Epithelial cell of prostate (primary cell): Measurements from ENCODE around the gene PNRC1.
"Not testable (repeated sequence)": the region's sequence is repeated elsewhere in the genome, so short reads cannot be mapped to it uniquely, and the experiment has no call there.

Source experiments
- DNase-seq: peaks from one replicate; pipeline ENCODE4 v3.0.0-alpha.2; 2011; ENCODE audit warnings: low read depth, low spot score
- H3K27ac ChIP-seq: fragments of 450-650 bp; 2 replicates; pipeline ENCODE4 v1.5.1; 2017; ENCODE audit warnings: mild to moderate bottlenecking

PNRC1 gene

GRCh38 chr6:89057759-89058158 lies 22.8 kb upstream of the PNRC1 start:
- DNase-seq = no peak
- no peak overlapping the region for H3K27ac ChIP-seq

- DNase-seq = no peak
- no peak overlapping the region for H3K27ac ChIP-seq
Measured at GRCh38 chr6:89058627-89059026, 21.9 kb upstream of the PNRC1 start.

- DNase-seq = no peak
- no peak overlapping the region for H3K27ac ChIP-seq
Measured at GRCh38 chr6:89059227-89059626, 21.3 kb upstream of the PNRC1 start.

- no peak for DNase-seq
- H3K27ac ChIP-seq = no peak overlapping the region
Measured at GRCh38 chr6:89063881-89064280, 16.7 kb upstream of the PNRC1 start.

- not testable (repeated sequence) for H3K27ac ChIP-seq, DNase-seq
Measured at GRCh38 chr6:89064931-89065330, 15.6 kb upstream of the PNRC1 start.

- H3K27ac ChIP-seq, DNase-seq: not testable (repeated sequence)
Measured at GRCh38 chr6:89066121-89066520, 14.4 kb upstream of the PNRC1 start.

GRCh38 chr6:89066940-89067646 lies 13.5 kb upstream of the PNRC1 start:
- DNase-seq = no peak

GRCh38 chr6:89067796-89068195 lies 12.8 kb upstream of the PNRC1 start:
- no peak overlapping the region for H3K27ac ChIP-seq
- DNase-seq = peak; percentile 46

More at GRCh38 chr6:89066940-89067646, 13.5 kb upstream of the PNRC1 start:
- no peak overlapping the region for H3K27ac ChIP-seq

GRCh38 chr6:89068695-89069094 lies 11.9 kb upstream of the PNRC1 start:
- DNase-seq = no peak
- no peak overlapping the region for H3K27ac ChIP-seq

GRCh38 chr6:89069536-89070163 lies 10.9 kb upstream of the PNRC1 start:
- H3K27ac ChIP-seq = no peak overlapping the region
- DNase-seq = no peak

- no peak for DNase-seq
- no peak overlapping the region for H3K27ac ChIP-seq
Measured at GRCh38 chr6:89071036-89071435, 9.5 kb upstream of the PNRC1 start.

- no peak for DNase-seq
- H3K27ac ChIP-seq = no peak overlapping the region
Measured at GRCh38 chr6:89073014-89073620, 7.4 kb upstream of the PNRC1 start.

- H3K27ac ChIP-seq = no peak overlapping the region
- DNase-seq = no peak
Measured at GRCh38 chr6:89073840-89074239, 6.7 kb upstream of the PNRC1 start.

- peak overlapping the region; percentile 91 for H3K27ac ChIP-seq
- no peak for DNase-seq
Measured at GRCh38 chr6:89079511-89080234, 878 bp upstream of the PNRC1 start.

- H3K27ac ChIP-seq = peak overlapping the region; percentile 91
- no peak for DNase-seq
Measured at GRCh38 chr6:89081129-89081422, 525 bp downstream of the PNRC1 start.

GRCh38 chr6:89081423-89082322 lies 1.1 kb downstream of the PNRC1 start:
- DNase-seq = peak; percentile 73
- H3K27ac ChIP-seq = peak overlapping the region; percentile 91

GRCh38 chr6:89082486-89082891 lies 1.9 kb downstream of the PNRC1 start:
- DNase-seq = no peak
- H3K27ac ChIP-seq = peak overlapping the region; percentile 91

GRCh38 chr6:89084542-89084941 lies 4.0 kb downstream of the PNRC1 start:
- H3K27ac ChIP-seq = no peak overlapping the region
- DNase-seq = no peak

- no peak for DNase-seq
- no peak overlapping the region for H3K27ac ChIP-seq
Measured at GRCh38 chr6:89084954-89085353, 4.4 kb downstream of the PNRC1 start.
